Measurements from ENCODE around the gene XDH. TPM values are rescaled to one million over a fixed set of nuclear protein-coding genes. Genes with fewer than 3 reads are reported as not detected.

Gene XDH
- total and polyA plus RNA-seq, 8 donors: 0.14 to 1.3 (median 0.51) TPM

- no peak for DNase-seq
- intact Hi-C loops (cut with DNase I): no loop called here
- no peaks in the 10 kb centered on the region for H3K9me3 ChIP-seq
- no peak overlapping the region for H3K4me3 ChIP-seq
- no peak for FAIRE-seq
- ATAC-seq: no peak
- TF ChIP-seq CTCF (IDR thresholded peaks at IDR 0.05): no peak
- no peaks in the 10 kb centered on the region for H3K4me1 ChIP-seq
- H3K36me3 ChIP-seq: no peaks in the 10 kb centered on the region
- H3K27me3 ChIP-seq: no peaks in the 10 kb centered on the region
- H3K27ac ChIP-seq: no peak overlapping the region
Measured at GRCh38 chr2:31386648-31387047, 27.9 kb downstream of the XDH start.

GRCh38 chr2:31386172-31386571, 28.4 kb downstream of the XDH start:
- no peaks in the 10 kb centered on the region for H3K27me3 ChIP-seq
- no peaks in the 10 kb centered on the region for H3K36me3 ChIP-seq
- H3K4me1 ChIP-seq: no peaks in the 10 kb centered on the region
- H3K9me3 ChIP-seq: no peaks in the 10 kb centered on the region
- WGBS, 2 donors: 83 to 90% methylated on average over 6 to 7 of the region's 7 CpGs
- no peak overlapping the region for H3K4me3 ChIP-seq
- no peak for DNase-seq
- TF ChIP-seq CTCF (IDR thresholded peaks at IDR 0.05): no peak
- FAIRE-seq: no peak
- no peak overlapping the region for H3K27ac ChIP-seq
- no peak for ATAC-seq
- intact Hi-C loops (cut with DNase I): no loop called here

GRCh38 chr2:31384771-31385276, 29.7 kb downstream of the XDH start:
- 88 to 93% methylated on average over 3 of the region's 3 CpGs for WGBS, 2 donors
- Histone ChIP-seq H3K36me3 (no peaks in the 10 kb centered on the region), H3K4me3 (no peak overlapping the region), H3K27ac (no peak overlapping the region), H3K9me3 (no peaks in the 10 kb centered on the region), H3K27me3 (no peaks in the 10 kb centered on the region), H3K4me1 (no peaks in the 10 kb centered on the region)
- TF ChIP-seq CTCF (IDR thresholded peaks at IDR 0.05): no peak
- no peak for FAIRE-seq
- no peak for DNase-seq
- intact Hi-C loops (cut with DNase I): no loop called here
- ATAC-seq: peak in 2 of 4 donors; percentile 30 to 37

GRCh38 chr2:31384351-31384750, 30.2 kb downstream of the XDH start:
- Histone ChIP-seq H3K27ac (no peak overlapping the region), H3K9me3 (no peaks in the 10 kb centered on the region), H3K36me3 (no peaks in the 10 kb centered on the region), H3K4me1 (no peaks in the 10 kb centered on the region), H3K4me3 (no peak overlapping the region), H3K27me3 (no peaks in the 10 kb centered on the region)
- DNase-seq: no peak
- FAIRE-seq: no peak
- 85 to 86% methylated on average over 3 of the region's 3 CpGs for WGBS, 2 donors
- no peak for TF ChIP-seq CTCF (IDR thresholded peaks at IDR 0.05)
- intact Hi-C loops (cut with DNase I): no loop called here
- ATAC-seq: peak in 3 of 4 donors; percentile 35 to 78 (median 56)

- no peak for TF ChIP-seq CTCF (IDR thresholded peaks at IDR 0.05)
- DNase-seq (no peak), FAIRE-seq (no peak), ATAC-seq (no peak)
- Histone ChIP-seq H3K9me3 (no peaks in the 10 kb centered on the region), H3K27ac (no peak overlapping the region), H3K4me1 (no peaks in the 10 kb centered on the region), H3K27me3 (no peaks in the 10 kb centered on the region), H3K4me3 (no peak overlapping the region), H3K36me3 (no peaks in the 10 kb centered on the region)
- WGBS, 2 donors: 89 to 96% methylated on average over 6 of the region's 6 CpGs
- intact Hi-C loops (cut with DNase I): no loop called here
Measured at GRCh38 chr2:31383471-31384153, 30.9 kb downstream of the XDH start.

All from pancreas (tissue), 10 donors.